HepG2 (cell line): ENCODE measurements around the gene ELP5. TPM values are rescaled to one million over a fixed set of nuclear protein-coding genes. Genes with fewer than 3 reads are reported as not detected.
A peak's percentile ranks its signal among the peaks of the same experiment; 100 is the strongest.

Experiments
- CCDC6 ChIP-seq: sonication (generic); formaldehyde crosslinking; IDR thresholded peaks from 2 replicates; pipeline ENCODE4 v1.8.1; 2022; ENCODE audit warnings: mild to moderate bottlenecking, missing genetic modification reagents, moderate library complexity
- HNRNPUL1 ChIP-seq: fragments of 200-400 bp; formaldehyde crosslinking; IDR thresholded peaks from 2 replicates; pipeline ENCODE4 v1.6.1; 2017; ENCODE audit warnings: low read depth, mild to moderate bottlenecking, low read length, moderate library complexity
- NFIC ChIP-seq: IDR thresholded peaks from 2 replicates; pipeline ENCODE4 v1.6.1; 2012; ENCODE audit warnings: mild to moderate bottlenecking, low read length, inconsistent platforms
- PCBP1 ChIP-seq: fragments of 200-400 bp; formaldehyde crosslinking; IDR thresholded peaks from 2 replicates; pipeline ENCODE4 v1.6.1; 2017; ENCODE audit warnings: mild to moderate bottlenecking, low read depth, low read length, borderline replicate concordance
- PHF5A ChIP-seq: IDR thresholded peaks from one replicate; pipeline ENCODE4 v1.6.1; 2018; ENCODE audit warnings: low read depth, missing genetic modification reagents; ENCODE audit not compliant: unreplicated experiment
- POGZ ChIP-seq: sonication (generic); formaldehyde crosslinking; IDR thresholded peaks from 2 replicates; pipeline ENCODE4 v1.4.0; 2020; ENCODE audit warnings: mild to moderate bottlenecking, missing genetic modification reagents
- PPARG ChIP-seq: conservative IDR thresholded peaks from 2 replicates; pipeline ENCODE4 v1.6.1; 2016; ENCODE audit warnings: missing biosample characterization, missing genetic modification reagents
- PRPF4 ChIP-seq: fragments of 200-400 bp; formaldehyde crosslinking; IDR thresholded peaks from 2 replicates; pipeline ENCODE4 v1.6.1; 2016; ENCODE audit warnings: low read length, low read depth; ENCODE audit not compliant: poor library complexity, severe bottlenecking
- RCOR2 ChIP-seq: IDR thresholded peaks from 2 replicates; pipeline ENCODE4 v1.6.1; 2016; ENCODE audit warnings: missing biosample characterization, missing genetic modification reagents
- RFX1 ChIP-seq: fragments of 450-650 bp; IDR thresholded peaks from 2 replicates; pipeline ENCODE4 v1.6.1; 2017
- SIN3B ChIP-seq: fragments of 150-350 bp; IDR thresholded peaks from 2 replicates; pipeline ENCODE4 v1.6.1; 2014; ENCODE audit warnings: low read length
- SKI ChIP-seq: fragments of 450-650 bp; IDR thresholded peaks from one replicate; pipeline ENCODE4 v1.6.1; 2018; ENCODE audit warnings: mild to moderate bottlenecking; ENCODE audit not compliant: partially characterized antibody
- TGIF2 ChIP-seq: IDR thresholded peaks from 2 replicates; pipeline ENCODE4 v1.6.1; 2016; ENCODE audit warnings: control low read depth, missing compliant biosample characterization
- ZBTB7B ChIP-seq: sonication (generic); formaldehyde crosslinking; IDR thresholded peaks from 2 replicates; pipeline ENCODE4 v1.4.0; 2020; ENCODE audit warnings: missing genetic modification reagents
- ZMYM4 ChIP-seq: sonication (generic); formaldehyde crosslinking; IDR thresholded peaks from 2 replicates; pipeline ENCODE4 v1.8.1; 2023; ENCODE audit warnings: mild to moderate bottlenecking, missing genetic modification reagents
- ZNF678 ChIP-seq: sonication (generic); formaldehyde crosslinking; IDR thresholded peaks from 2 replicates; pipeline ENCODE4 v1.4.0; 2020; ENCODE audit warnings: mild to moderate bottlenecking, missing genetic modification reagents
- ZNF713 ChIP-seq: sonication (generic); formaldehyde crosslinking; IDR thresholded peaks from 2 replicates; pipeline ENCODE4 v1.4.0; 2020; ENCODE audit warnings: mild to moderate bottlenecking, missing genetic modification reagents
- ZNF775 ChIP-seq: sonication (generic); formaldehyde crosslinking; IDR thresholded peaks from 2 replicates; pipeline ENCODE4 v1.4.0; 2020; ENCODE audit warnings: missing genetic modification reagents, mild to moderate bottlenecking, moderate library complexity, borderline replicate concordance
- ZNF788 ChIP-seq: sonication (generic); formaldehyde crosslinking; IDR thresholded peaks from 2 replicates; pipeline ENCODE4 v1.5.0; 2020; ENCODE audit warnings: mild to moderate bottlenecking, missing genetic modification reagents, borderline replicate concordance
- ZSCAN22 ChIP-seq: sonication (generic); formaldehyde crosslinking; IDR thresholded peaks from 2 replicates; pipeline ENCODE4 v1.4.0; 2020; ENCODE audit warnings: mild to moderate bottlenecking, missing genetic modification reagents
- ZSCAN31 ChIP-seq: sonication (generic); formaldehyde crosslinking; IDR thresholded peaks from 2 replicates; pipeline ENCODE4 v1.5.0; 2020; ENCODE audit warnings: low read depth, mild to moderate bottlenecking, missing genetic modification reagents
- polyA plus RNA-seq, 8 experiments: library from polyadenylated mRNA; depleted of rRNA in 3 of 8; stranded (reverse) in 7 of 8; unstranded in 1 of 8; fragments of >200 nt; fragmentation: Illumina TruSeq in 4 of 8; extraction: Trizol in 4 of 8; gene quantifications; 2 replicates each; pipeline versions ENCODE4 v1.2.1 to v1.2.3, GENCODE V29; 2011 to 2016; ENCODE audit warnings: low read depth in 4 of 8, missing spikeins in 1 of 8, mixed read lengths in 1 of 8; ENCODE audit not compliant: insufficient read depth in 1 of 8
- total RNA-seq, 5 experiments: library from RNA; depleted of rRNA; stranded (reverse); fragments of >200 nt; fragmentation: Illumina TruSeq; extraction: Trizol; gene quantifications; 2 replicates each; pipeline ENCODE4 v1.2.3, GENCODE V29; 2016; ENCODE audit warnings: low read depth in 1 of 5
- TF ChIP-seq, protein P1 (sequence below): sonication (generic); formaldehyde crosslinking; IDR thresholded peaks from 2 replicates; pipeline ENCODE4 v1.5.0; 2020; ENCODE audit warnings: missing genetic modification reagents
- TF ChIP-seq, protein P2 (sequence below): sonication (generic); formaldehyde crosslinking; IDR thresholded peaks from 2 replicates; pipeline ENCODE4 v1.4.0; 2020; ENCODE audit warnings: mild to moderate bottlenecking, missing genetic modification reagents, borderline replicate concordance
- TF ChIP-seq, protein P3 (sequence below): sonication (generic); formaldehyde crosslinking; IDR thresholded peaks from 2 replicates; pipeline ENCODE4 v1.5.1; 2020; ENCODE audit warnings: mild to moderate bottlenecking, missing genetic modification reagents, borderline replicate concordance
- TF ChIP-seq, protein P4 (sequence below): sonication (generic); formaldehyde crosslinking; IDR thresholded peaks from 2 replicates; pipeline ENCODE4 v1.5.1; 2020; ENCODE audit warnings: mild to moderate bottlenecking, missing genetic modification reagents, moderate library complexity

Gene ELP5
- total and polyA plus RNA-seq, 2 of the 13 experiments (the other 11 are each of a cell fraction or from before 2014, with no cell fraction given): 67.6 to 69.8 TPM

DNA sequence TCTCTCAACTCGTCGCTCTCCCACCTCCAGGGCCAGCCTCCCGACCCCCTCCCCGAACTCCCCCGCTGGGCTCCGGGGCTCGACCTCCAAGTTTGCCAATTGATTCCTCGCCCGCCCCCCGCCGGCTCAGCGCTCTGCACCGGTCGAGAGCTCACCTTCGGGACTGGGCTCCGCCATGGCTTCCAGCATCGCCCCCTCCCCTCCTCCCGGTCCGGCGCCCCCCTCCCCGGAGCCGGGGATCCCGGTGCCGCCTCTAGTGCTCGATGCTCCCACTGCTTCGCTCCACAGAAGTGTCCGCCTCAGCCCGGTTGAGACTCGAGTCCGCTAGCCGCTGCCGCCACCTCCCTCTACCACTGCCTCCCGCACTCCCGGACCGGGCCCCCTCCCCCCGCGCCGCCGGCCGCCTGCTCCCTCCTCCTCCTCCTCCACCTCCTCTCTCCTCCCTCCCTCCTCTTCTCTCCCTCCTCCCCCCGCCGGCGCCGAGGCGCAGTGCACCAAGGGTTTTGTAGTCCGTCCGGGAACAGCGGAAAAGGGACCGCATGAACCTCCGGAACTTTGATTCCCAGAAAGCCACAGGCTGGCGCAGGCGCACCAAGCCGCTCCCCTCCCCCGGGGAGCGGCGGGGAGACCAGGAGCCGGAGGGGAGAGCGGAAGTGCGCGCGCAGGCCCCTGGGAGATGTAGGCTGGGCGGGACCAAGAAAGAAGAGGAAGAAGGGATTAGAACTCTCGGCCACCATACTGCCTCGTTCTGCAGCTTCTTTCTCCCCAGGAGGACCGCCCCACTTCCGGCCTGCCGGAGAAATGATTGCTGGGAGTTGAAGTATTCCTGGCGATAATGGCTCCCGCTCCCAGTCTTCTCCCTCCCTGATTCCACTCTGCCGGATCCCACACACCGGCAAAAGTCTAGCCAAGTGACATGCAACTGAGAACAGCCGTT lies 12.7 kb upstream of the ELP5 start, which contains the start of gene PHF23 (continued):
- TF ChIP-seq, protein P1, sequence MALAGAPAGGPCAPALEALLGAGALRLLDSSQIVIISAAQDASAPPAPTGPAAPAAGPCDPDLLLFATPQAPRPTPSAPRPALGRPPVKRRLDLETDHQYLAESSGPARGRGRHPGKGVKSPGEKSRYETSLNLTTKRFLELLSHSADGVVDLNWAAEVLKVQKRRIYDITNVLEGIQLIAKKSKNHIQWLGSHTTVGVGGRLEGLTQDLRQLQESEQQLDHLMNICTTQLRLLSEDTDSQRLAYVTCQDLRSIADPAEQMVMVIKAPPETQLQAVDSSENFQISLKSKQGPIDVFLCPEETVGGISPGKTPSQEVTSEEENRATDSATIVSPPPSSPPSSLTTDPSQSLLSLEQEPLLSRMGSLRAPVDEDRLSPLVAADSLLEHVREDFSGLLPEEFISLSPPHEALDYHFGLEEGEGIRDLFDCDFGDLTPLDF: peak; percentile 75; the same call in 1 of the 2 replicates
- TF ChIP-seq ZNF788 (CRISPR knock-in tag) (peak; percentile 71; the same call in 1 of the 2 replicates), ZBTB7B (no peak), ZNF678 (CRISPR knock-in tag) (no peak), ZNF713 (CRISPR knock-in tag) (no peak), POGZ (CRISPR knock-in tag) (no peak), ZSCAN22 (CRISPR knock-in tag) (no peak), SIN3B (no peak; the same call in 1 of the 2 replicates), RFX1 (no peak), SKI (no peak), ZSCAN31 (CRISPR knock-in tag) (no peak), HNRNPUL1 (no peak), PHF5A (CRISPR knock-in tag) (peak; percentile 77), RCOR2 (CRISPR knock-in tag) (no peak), PPARG (no peak), PRPF4 (no peak), NFIC (no peak), TGIF2 (no peak; the same call in 1 of the 2 replicates), CCDC6 (CRISPR knock-in tag) (peak; percentile 17; the same call in 1 of the 2 replicates), ZNF775 (CRISPR knock-in tag) (0 out of 2 replicates have a peak, but pooled peaks have one; percentile 74), ZMYM4 (peak; percentile 48; the same call in 1 of the 2 replicates), PCBP1 (peak; percentile 96)
- TF ChIP-seq, protein P2, sequence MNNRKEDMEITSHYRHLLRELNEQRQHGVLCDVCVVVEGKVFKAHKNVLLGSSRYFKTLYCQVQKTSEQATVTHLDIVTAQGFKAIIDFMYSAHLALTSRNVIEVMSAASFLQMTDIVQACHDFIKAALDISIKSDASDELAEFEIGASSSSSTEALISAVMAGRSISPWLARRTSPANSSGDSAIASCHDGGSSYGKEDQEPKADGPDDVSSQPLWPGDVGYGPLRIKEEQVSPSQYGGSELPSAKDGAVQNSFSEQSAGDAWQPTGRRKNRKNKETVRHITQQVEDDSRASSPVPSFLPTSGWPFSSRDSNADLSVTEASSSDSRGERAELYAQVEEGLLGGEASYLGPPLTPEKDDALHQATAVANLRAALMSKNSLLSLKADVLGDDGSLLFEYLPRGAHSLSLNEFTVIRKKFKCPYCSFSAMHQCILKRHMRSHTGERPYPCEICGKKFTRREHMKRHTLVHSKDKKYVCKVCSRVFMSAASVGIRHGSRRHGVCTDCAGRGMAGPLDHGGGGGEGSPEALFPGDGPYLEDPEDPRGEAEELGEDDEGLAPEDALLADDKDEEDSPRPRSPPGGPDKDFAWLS: no peak
- TF ChIP-seq, protein P3, sequence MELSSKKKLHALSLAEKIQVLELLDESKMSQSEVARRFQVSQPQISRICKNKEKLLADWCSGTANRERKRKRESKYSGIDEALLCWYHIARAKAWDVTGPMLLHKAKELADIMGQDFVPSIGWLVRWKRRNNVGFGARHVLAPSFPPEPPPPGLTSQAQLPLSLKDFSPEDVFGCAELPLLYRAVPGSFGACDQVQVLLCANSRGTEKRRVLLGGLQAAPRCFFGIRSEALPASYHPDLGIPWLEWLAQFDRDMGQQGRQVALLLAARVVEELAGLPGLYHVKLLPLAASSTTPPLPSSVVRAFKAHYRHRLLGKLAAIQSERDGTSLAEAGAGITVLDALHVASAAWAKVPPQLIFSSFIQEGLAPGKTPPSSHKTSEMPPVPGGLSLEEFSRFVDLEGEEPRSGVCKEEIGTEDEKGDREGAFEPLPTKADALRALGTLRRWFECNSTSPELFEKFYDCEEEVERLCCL (CRISPR knock-in tag): no peak
- TF ChIP-seq, protein P4, sequence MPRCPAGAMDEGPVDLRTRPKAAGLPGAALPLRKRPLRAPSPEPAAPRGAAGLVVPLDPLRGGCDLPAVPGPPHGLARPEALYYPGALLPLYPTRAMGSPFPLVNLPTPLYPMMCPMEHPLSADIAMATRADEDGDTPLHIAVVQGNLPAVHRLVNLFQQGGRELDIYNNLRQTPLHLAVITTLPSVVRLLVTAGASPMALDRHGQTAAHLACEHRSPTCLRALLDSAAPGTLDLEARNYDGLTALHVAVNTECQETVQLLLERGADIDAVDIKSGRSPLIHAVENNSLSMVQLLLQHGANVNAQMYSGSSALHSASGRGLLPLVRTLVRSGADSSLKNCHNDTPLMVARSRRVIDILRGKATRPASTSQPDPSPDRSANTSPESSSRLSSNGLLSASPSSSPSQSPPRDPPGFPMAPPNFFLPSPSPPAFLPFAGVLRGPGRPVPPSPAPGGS: no peak; the same call in 1 of the 2 replicates
